ENCODE data around the gene LNPEP.

The LNPEP gene

GRCh38 chr5:96935559-96936430, at the start of gene LNPEP:
TSS of gene LNPEP (plus strand) at chr5:96936080. CDS start at chr5:96936156, 76 bp downstream.
- DNase-seq, result peak; percentile 95

DNA sequence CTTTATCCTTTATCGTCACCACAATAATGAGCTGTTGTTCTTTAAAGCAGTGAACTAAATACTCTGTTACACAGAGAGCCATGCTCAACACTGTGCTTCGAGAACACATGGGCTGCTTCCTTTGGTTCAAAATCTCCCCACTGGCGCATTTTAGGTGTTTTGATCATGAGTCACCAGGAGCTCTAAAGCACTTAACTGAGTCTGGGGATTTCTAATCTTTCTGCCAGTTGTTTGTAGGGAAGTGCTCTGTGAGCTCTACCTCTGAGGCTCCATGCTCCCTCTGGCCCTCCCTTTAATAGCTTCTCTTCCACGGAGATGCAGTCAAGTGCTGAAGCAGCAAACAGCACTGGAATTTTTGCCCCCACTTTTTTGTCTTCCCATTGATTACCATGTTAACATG, 42.5 kb upstream of the LNPEP start:
- no peak for DNase-seq

DNA sequence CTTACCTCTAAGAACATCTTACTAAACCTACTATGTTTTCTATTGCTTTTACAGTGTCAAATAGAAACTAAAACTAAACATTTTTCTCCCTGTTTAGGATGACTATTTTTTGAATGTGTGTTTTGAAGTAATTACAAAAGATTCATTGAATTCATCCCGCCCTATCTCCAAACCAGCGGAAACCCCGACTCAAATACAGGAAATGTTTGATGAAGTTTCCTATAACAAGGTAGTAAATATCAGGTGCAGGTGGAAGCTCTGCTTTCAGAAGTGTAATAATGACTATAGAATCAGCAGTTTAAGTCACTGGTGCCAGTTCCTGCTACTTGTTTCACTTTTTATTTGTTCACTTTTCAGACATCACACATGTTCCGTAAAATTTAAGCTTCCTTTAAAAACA, 39.6 kb upstream of the LNPEP start:
- peak; percentile 51 for DNase-seq

GRCh38 chr5:96896806-96897205, 39.1 kb upstream of the LNPEP start:
- DNase-seq, result peak; percentile 48

DNA sequence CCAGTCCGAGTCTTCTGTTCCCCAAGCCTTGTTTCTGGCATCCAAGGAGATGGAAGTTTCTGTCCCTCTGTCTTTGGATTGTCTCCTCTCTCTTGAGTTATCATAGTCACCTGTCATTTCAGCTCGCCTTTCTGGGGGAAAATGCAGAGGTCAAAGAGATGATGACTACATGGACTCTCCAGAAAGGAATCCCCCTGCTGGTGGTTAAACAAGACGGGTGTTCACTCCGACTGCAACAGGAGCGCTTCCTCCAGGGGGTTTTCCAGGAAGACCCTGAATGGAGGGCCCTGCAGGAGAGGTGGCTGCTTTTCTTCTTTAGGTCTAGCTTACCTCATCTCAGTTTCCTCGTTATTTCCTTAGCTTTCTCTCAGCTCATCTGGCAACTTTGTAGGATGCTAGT, 34.5 kb upstream of the LNPEP start:
- no peak for DNase-seq

GRCh38 chr5:96901841-96902240, 34.0 kb upstream of the LNPEP start:
- DNase-seq, result no peak

DNA sequence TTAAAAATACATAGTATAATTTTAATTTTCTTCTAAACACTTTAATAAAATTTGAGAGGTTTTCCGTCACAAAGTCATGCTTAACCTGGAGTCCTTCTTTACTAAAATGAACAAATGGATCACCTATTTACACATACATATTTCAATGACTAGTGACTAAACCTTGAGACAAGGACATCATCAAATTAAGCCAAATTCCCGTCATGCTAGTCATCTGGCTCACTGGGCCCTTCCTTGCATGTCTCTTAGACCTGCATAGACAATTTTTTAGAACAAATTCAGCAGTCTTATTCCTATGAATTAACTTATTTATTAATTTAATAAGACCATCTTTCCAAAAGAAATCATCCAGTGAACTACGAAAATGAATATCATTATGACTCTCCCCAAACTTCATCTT, 33.0 kb upstream of the LNPEP start:
- no peak for DNase-seq

- DNase-seq, result no peak
Observed at GRCh38 chr5:96903300-96903699, 32.6 kb upstream of the LNPEP start.

GRCh38 chr5:96904054-96904931, 31.6 kb upstream of the LNPEP start:
- DNase-seq, result no peak

DNA sequence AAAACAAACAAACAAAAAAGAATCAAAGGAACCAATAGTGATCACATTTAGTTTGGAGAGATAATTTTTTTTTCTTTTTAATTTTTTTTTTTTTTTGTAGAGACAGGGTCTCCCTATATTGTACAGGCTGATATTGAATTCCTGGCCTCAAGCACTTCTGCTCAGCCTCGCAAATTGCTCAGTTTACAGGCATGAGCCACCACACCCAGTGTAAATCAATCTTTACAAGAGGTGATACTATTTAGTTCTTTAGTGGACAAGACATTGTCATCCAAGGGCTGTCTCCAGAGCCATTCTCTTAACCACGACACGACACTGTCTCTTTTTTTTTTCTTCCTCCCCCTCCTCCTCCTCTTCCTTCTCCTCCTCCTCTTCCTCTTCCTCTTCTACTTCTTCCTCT, 30.0 kb upstream of the LNPEP start:
- DNase-seq, result no peak

DNA sequence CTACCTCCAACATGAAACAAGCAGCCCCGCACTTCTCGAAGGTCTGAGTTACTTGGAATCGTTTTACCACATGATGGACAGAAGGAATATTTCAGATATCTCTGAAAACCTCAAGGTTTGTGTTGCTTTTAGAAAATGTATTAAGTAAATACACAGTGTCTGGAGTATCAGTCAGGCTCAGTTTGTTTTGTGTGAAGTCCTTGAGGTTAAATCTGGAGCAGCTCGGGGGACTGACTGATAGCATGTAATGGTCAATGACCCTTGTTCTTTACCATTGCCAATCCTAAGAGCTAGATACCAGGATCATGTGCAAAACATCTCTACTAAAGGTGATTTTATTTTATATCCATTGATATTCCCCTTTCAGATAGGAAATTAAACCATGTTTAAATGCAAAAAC, 26.9 kb upstream of the LNPEP start:
- no peak for DNase-seq

DNA sequence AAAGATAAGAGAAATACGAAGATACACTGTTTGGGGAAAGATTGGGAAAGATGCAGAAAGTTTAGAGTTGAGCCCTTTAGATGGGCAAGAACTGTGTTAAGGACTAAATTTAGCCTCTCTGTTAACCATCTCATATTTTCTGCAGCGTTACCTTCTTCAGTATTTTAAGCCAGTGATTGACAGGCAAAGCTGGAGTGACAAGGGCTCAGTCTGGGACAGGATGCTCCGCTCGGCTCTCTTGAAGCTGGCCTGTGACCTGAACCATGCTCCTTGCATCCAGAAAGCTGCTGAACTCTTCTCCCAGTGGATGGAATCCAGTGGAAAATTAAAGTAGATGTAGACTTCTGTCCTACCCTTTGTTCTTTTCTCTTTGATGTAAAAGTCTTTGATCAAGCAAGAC, 26.4 kb upstream of the LNPEP start:
- DNase-seq, result no peak

DNA sequence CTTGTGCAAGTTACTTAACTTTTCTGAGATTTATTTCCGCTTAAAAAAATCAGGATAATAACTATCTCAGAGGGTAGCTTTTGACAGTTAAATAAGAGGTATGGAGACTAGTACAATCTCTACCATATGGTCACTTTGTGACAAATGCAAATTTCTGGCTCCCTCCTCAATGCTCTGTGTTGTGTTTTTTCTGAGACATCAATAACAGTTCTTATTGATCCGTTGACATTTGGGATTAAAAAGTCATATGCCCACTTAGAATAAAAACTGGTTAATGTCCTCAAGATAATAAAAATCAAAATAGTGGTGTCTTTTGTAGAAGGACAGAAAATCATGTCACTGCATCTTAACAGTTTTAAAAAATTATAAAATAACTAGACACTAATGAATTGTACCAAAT, 24.7 kb upstream of the LNPEP start:
- DNase-seq, result no peak

DNA sequence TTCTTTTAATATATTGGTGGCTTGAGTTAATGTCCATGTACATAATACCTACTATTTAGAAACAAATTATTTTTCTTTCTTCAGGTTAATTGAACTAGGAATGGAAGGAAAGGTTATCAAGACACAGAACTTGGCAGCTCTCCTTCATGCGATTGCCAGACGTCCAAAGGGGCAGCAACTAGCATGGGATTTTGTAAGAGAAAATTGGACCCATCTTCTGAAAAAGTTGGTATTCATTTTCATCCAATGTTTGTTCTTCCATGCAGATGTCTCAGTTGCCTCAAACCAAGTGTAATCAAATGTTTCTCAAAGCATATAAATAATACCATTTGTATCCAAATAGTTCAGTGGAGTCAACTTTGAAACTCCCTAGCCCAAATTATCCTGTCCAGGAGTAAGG, 22.6 kb upstream of the LNPEP start:
- no peak for DNase-seq

DNA sequence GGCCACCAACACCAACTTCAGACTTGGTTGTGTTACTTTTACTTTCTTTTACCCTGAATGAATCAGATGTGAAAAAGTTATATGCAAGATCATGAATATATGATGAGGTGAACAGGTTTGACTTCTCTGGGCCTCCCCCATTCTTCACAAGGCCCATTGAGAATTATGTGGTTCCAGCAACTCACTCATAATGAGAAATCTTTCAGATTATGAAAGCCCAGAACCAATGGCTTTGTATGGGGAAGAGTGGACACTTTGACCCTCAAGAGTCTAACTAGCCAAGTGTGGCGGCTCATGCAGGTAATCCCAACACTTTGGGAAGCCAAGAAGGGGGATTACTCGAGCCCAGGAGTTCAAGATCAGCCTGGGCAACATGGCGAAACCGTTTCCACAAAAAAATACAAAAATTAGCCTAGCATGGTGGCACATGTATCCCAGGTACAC, 16.1 kb upstream of the LNPEP start:
- DNase-seq, result peak; percentile 36

- no peak for DNase-seq
Observed at GRCh38 chr5:96920744-96921355, 15.0 kb upstream of the LNPEP start.

- no peak for DNase-seq
Observed at GRCh38 chr5:96922499-96923244, 13.2 kb upstream of the LNPEP start.

DNA sequence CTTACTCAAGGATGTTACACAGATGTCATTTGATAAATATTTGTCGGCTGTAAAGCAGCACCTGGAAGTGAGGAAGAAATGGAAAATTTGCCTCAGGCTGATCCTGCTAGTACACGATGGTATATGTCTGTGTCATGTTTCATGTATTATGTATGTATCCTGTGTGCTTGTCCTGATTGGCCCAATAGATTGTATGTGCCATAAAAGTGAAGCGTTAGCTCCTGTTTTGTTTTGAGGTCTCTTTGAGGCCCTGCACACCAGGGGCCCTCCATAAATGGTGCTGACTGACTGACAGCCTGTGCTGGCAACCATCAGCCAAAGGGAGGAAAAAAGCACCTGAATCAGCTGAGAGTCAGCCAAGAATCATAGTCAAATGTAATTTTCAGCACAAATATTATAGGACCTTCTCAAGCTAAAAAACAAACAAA, 11.8 kb upstream of the LNPEP start:
- DNase-seq, result peak; percentile 13

GRCh38 chr5:96926276-96926675, 9.6 kb upstream of the LNPEP start:
- no peak for DNase-seq

GRCh38 chr5:96927008-96927407, 8.9 kb upstream of the LNPEP start:
- no peak for DNase-seq

DNA sequence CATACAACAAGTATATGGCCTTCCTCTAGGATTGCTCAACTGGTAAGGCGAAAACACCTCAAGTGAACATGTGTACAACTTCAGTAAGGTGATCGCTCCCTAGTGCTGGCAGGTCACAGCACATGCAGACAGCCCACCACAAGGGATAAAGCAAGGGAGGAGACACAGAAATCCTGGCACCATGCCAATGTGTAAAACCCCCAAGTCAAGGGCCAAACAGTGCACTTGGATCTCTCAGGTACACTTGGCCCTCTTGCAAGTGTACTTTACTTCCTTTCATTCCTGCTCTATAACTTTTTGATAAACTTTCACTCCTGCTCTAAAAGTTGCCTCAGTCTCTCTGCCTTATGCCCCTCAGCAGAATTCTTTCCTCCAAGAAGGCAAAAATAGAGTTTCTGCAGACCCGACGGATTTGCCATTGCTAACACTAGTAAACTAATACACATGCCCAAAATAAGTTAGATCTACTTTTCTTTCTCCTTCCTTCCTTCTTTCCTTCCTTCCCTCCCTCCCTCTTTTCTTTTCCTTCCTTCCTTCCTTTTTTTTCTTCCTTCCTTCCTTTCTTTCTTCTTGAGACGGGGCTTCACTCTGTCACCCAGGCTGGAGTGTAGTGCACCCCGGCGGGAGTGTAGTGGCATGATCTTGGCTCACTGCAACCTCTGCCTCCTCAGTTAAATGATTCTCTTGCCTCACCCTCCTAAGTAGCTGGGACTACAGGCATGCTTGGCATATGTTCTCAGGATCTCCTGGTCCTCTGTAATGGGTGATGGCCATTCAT, 6.8 kb upstream of the LNPEP start:
- no peak for DNase-seq

GRCh38 chr5:96930058-96930457, 5.8 kb upstream of the LNPEP start:
- DNase-seq, result no peak
